NCI-H82 treated with DMSO at 0.1 percent for 48 hours (cell line): Measurements from ENCODE around the gene PRKAR1B.

Experiments
- DNase-seq: peaks from one replicate; lab custom pipeline; 2025; ENCODE audit not compliant: unreplicated experiment; lab: John Stamatoyannopoulos, UW

PRKAR1B gene

GRCh38 chr7:727104-727805 lies at the start of gene PRKAR1B:
Gene PRKAR1B (minus strand): TSS chr7:727281. CDS start chr7:711505, 15,776 bp downstream.
- no peak for DNase-seq

GRCh38 chr7:776381-776780 lies 49.3 kb upstream of the PRKAR1B start:
- no peak for DNase-seq

DNA sequence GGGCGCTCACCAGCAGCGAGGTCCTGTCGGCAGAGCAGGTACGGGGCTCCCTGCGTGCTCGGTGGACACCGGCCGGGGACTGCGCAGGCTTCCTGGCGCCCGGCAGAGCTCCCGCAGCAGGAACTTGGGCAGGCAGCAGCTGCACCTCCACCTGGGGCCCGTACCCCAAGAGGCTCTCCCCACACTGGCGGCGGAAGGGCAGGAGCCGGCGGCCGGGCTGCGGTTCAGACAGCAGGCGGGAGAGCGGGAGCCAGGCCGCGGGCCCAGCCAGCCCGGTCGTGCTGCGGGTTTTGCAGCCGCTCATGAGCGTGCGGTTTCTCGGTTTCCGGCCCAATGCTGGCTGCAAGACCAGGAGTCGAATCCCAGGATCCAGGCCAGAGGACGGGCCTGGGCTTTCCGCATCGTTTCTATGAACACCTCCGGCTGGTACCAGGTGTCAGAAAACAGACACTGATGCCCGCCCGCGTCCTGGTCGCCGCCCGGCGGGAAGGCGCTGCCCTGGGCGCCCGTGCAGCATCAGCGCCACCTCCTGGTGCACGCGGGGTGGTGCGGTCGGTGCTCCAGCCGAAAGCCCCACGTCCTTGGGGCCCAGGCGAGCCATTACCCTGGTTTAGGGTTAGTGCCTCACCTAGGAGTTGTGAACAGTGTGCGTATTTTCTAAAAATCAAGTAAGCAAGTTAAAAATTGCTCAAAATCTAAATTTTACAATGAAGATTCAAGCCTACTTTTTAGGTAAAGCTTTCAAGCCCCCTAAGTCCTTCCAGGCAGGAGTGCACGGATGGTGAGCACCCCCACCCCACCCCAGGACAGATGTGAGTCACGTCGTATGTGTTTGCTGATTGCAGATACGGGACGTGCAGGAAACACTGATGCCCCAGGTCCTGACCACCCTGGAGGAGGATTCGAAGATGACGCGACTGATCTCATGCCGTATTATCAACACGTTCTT lies 47.4 kb upstream of the PRKAR1B start:
- DNase-seq, result no peak

GRCh38 chr7:773622-773915 lies 46.5 kb upstream of the PRKAR1B start:
- DNase-seq, result no peak

DNA sequence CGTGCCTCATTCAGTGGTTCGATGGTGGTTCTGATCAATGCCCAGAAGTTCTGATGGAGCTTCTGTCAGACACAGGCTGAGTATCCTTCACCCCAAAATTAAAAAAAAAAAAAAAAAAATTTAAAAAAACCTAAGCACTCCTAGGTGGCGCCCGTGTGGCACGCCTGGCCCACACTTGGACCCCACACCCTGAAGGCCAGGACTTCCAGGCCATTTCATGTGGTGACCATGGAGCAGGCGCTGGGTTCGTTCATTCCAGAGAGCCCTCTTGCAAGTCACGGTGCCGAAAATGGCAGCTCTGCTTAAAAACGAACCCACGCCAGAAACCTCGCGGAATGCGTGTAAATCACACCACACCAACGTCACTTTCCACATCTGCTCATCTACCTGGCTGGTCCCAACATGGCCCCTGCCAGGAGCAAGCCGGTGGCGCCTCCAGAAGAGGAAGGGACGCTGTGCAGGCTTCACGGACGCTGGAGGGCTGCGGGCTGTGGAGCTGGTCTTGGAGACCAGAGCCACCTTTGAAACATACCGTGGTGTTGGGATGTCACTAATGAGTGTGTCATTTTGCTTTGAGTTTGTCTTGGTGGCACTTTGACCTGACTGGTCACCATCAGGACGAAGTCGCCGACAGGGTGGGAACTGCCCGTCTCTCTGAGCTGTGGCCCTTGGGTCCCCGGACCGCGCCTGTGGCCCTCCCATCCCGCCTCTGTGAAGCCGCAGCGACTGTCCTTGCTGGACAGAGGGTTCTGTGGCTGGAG lies 46.0 kb upstream of the PRKAR1B start:
- no peak for DNase-seq

- DNase-seq, result no peak
Observed at GRCh38 chr7:772392-772791, 45.3 kb upstream of the PRKAR1B start.

DNA sequence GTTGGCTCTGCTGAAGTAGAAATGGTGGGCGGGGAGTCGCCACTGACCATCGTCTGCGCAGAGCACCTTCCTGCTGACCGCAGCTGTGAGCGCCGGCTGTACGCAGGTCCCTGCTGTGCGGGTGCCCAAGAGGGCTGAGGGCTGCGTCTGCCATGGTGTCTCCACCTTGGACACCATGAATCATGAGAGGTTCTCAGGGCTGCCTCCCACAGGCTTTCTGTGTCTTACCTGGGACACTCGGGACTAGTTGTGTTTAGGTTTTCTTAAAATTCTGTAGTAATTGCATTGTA lies 44.9 kb upstream of the PRKAR1B start:
- no peak for DNase-seq

DNA sequence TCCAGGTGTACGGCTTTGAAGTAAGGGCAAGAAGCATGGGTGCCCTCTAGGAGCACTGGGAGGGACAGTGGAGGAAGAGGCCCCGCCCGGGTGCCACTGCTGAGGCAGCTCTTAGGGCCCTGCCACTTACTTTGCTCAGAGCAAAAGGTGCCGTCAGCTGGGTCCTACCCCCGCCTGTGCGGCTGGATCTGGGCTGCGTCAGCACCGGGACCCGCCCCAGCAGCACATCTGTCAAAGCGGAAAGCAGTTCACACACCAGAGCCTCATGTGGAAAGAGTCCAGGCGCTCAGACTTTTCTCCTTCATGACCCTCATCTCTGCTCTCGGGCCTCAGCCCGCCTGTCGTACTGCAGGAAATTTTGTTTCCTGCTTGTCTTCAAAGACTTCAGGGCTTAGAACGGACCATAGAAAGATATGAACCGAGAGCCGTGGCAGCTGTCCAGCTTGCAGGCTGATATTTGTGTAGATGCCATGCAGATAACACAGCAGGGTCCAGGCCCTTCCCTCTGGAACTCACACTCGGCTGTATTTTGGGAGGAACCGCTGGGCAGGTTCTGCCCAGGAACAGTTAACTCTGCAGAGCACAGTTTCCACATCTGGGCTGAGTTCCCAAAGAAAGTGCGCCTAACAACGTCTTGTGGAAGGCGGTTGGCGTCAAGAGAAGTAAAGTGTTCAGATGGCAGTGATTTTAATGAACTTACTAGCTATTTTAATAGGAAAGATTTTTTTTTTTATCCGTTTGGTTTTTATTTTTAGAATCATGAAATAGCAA lies 44.3 kb upstream of the PRKAR1B start:
- no peak for DNase-seq

GRCh38 chr7:770741-771166 lies 43.7 kb upstream of the PRKAR1B start:
- DNase-seq, result no peak

DNA sequence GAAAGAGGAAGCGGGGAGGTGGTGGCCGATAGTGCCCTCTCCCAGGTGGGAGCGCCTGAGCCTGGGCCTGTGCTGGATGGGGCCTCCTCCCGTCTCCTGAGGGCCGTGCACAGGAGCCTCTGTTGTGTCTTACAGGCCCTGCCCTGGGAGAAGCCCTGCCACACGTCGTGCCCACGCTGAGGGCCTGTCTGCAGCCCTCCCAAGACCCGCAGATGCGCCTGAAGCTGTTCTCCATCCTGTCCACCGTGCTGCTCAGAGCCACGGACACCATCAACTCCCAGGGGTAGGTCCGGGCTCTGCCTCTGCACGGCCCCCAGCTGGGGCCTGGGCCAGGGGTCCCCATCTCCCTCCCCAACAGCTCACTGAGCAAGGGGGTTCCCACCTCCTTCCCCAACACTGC lies 43.3 kb upstream of the PRKAR1B start:
- DNase-seq, result no peak

DNA sequence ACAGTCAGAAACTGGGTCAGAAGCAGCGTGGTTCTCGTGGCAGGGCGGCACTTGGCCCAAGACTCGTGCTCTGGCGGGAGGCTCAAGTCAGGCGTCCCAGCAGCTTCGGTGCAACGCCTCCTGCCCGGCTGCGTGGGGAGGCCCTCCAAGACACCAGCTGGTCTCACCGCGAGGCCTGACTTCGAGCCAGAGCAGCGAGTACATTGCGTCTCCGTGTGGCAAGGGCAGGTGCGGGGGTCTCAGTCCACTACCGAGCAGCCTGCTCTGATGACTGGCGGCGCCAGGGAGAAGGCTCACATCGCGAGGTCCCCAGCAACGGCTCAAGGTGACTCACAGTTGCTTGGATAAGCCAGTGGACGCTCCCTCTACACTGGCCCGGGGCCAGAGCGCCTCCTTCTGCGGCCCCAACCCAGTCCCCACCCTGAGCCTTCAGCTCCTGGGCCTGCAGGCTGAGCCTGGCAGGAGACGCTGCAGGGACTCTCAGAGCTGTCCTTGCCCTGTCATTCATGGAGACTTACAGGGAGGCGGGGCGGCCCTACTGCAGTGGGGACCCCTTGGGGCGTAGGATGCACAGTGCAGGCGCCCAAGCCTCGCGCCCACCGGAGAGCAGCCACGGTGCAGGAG lies 41.9 kb upstream of the PRKAR1B start:
- DNase-seq, result no peak

DNA sequence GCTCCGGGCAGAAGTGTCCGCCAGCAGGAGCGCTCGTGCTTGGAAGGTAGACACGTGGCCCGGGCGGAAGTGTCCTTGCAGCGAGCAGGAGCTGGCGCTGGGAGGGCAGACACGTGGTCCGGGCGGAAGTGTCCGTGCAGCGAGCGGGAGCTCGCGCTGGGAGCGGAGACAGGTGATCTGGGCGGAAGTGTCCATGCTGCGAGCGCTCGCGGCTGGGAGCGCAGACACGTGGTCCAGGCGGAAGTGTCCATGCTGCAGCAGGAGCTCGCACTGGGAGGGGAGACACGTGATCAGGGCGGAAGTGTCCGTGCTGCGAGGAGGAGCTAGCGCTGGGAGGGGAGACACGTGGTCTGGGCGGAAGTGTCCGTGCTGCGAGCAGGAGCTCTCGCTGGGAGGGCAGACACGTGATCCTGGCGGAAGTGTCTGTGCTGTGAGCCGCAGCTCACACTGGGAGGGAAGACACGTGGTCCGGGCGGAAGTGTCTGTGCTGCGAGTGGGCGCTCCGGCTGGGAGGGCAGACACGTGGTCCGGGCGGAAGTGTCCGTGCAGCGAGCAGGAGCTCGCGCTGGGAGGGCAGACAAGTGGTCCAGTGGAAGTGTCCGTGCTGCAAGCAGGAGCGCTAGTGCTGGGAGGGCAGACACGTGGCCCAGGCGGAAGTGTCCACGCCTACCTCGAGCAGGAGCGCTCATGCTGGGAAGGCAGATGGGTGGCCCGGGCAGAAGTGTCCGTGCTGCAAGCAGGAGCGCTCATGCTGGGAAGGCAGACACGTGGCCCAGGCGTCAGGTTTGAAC lies 41.1 kb upstream of the PRKAR1B start:
- DNase-seq, result no peak

DNA sequence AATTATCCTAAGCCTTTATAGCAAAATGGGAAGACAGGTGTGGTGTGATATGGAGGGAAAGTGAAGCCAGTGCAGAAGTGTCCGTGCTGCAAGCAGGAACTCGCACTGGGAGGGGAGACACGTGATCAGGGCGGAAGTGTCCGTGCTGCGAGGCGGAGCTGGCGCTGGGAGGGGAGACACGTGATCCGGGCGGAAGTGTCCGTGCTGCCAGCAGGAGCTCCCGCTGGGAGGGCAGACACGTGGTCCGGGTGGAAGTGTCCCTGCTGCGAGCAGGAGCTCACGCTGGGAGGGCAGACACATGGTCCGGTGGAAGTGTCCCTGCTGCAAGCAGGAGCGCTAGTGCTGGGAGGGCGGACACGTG lies 40.5 kb upstream of the PRKAR1B start:
- DNase-seq, result no peak

DNA sequence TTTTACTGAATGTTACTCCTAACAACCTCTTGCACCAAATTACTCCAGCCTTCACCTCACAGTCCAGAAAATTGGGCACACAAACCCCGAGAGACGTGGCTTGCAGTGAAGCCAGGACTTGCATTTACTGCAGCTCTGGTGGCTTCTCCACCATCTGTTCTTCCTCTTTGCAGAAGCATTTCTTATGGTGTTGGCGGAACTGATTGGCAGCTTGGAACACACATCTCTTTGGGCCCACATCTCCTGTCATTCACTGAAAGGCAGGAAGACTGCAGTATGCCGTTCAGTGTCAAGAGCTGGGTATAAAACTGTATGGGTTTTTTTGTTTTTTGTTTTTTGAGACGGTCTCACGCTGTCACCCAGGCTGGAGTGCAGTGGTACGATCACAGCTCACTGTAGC lies 38.3 kb upstream of the PRKAR1B start:
- no peak for DNase-seq

DNA sequence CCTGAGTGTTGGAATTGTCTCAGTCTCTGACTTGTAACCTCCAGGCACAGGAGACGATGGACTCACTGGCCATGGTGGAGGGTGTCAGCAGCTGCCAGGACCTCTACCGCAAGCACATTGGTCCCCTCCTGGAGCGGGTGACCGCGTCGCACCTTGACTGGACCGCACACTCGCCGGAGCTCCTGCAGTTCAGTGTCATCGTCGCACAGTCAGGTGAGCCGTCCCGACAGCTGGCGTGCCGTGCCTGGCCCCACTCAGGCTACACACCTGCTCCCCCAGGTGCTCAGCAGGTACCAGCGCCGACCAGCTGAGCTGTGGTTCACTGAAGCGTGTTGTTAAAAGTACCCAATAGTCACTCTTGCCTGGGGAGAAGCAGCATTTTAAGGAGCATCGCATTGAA lies 36.7 kb upstream of the PRKAR1B start:
- no peak for DNase-seq

- no peak for DNase-seq
Observed at GRCh38 chr7:762885-763284, 35.8 kb upstream of the PRKAR1B start.

DNA sequence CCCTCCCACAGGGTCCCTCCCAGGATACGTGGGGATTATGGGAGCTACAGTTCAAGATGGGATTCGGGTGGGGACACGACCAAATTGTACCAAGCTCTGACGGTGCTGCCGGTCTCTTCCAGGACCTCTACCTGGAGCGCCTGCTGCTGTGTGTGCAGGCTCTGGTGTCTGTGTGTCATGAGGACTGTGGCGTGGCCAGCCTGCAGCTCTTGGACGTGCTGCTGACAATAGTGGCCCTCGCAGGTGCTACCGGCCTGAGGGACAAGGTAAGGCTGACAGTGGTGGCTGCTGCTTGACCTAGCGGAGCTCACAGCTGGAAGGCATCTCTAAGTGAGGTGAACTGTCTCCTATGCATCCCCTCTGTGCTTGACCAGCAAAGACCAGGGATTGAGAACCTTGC lies 34.5 kb upstream of the PRKAR1B start:
- no peak for DNase-seq

DNA sequence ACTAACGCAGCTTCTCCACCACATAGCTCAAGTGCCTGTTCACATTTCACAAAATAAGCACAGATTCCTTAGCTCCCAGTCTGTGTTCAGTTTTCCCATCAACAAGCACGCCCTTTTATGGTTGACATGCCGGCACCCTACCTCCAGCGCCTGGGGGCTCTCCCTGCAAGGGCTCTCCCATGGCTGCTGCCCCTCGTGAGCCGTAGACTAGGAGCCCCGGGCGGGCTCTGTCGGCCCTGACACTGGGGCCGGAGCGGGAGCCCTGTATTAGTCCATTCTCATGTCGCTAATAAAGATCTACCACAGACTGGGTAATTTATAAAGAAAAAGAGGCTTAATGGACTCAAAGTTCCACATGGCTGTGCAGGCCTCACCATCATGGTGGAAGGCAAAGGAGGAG lies 34.0 kb upstream of the PRKAR1B start:
- DNase-seq, result no peak

- no peak for DNase-seq
Observed at GRCh38 chr7:760006-760405, 32.9 kb upstream of the PRKAR1B start.

- DNase-seq, result no peak
Observed at GRCh38 chr7:759569-759968, 32.5 kb upstream of the PRKAR1B start.
